Stimulated activated CD4-positive, alpha-beta T cell treated with anti-CD3 and anti-CD28 coated beads, Interleukin-4, amount 100 ng/mL, for 24 hours (primary cell): Measurements from ENCODE around the gene CCT8L2.
"Not testable (repeated sequence)": the region's sequence is repeated elsewhere in the genome, so short reads cannot be mapped to it uniquely, and the experiment has no call there.

Experiments
- DNase-seq: peaks from one replicate; pipeline ENCODE4 v3.0.0-alpha.2; 2020

Gene CCT8L2

GRCh38 chr22:16592231-16592630, 379 bp downstream of the CCT8L2 start:
- not testable (repeated sequence) for DNase-seq

- DNase-seq, result not testable (repeated sequence)
These were observed 1.5 kb downstream of the CCT8L2 start for GRCh38 chr22:16591136-16591535.

- DNase-seq, result no peak
These were observed 5.6 kb downstream of the CCT8L2 start for GRCh38 chr22:16586991-16587390.

- no peak for DNase-seq
These were observed 6.4 kb downstream of the CCT8L2 start for GRCh38 chr22:16586170-16586569.

- not testable (repeated sequence) for DNase-seq
These were observed 11.7 kb downstream of the CCT8L2 start for GRCh38 chr22:16580872-16581271.

- DNase-seq, result not testable (repeated sequence)
These were observed 23.3 kb downstream of the CCT8L2 start for GRCh38 chr22:16569240-16569834.

- no peak for DNase-seq
These were observed 24.2 kb downstream of the CCT8L2 start for GRCh38 chr22:16568425-16568758.

- not testable (repeated sequence) for DNase-seq
These were observed 24.8 kb downstream of the CCT8L2 start for GRCh38 chr22:16567617-16568424.

GRCh38 chr22:16566421-16567151, 26.0 kb downstream of the CCT8L2 start:
- not testable (repeated sequence) for DNase-seq

- DNase-seq, result not testable (repeated sequence)
These were observed 26.8 kb downstream of the CCT8L2 start for GRCh38 chr22:16565585-16566420.

- DNase-seq, result not testable (repeated sequence)
These were observed 27.6 kb downstream of the CCT8L2 start for GRCh38 chr22:16564837-16565584.

- no peak for DNase-seq
These were observed 28.8 kb downstream of the CCT8L2 start for GRCh38 chr22:16563555-16564520.

- DNase-seq, result no peak
These were observed 29.7 kb downstream of the CCT8L2 start for GRCh38 chr22:16562711-16563554.

- not testable (repeated sequence) for DNase-seq
These were observed 31.4 kb downstream of the CCT8L2 start for GRCh38 chr22:16561093-16561658.

- DNase-seq, result not testable (repeated sequence)
These were observed 32.0 kb downstream of the CCT8L2 start for GRCh38 chr22:16560651-16561050.

GRCh38 chr22:16559996-16560395, 32.6 kb downstream of the CCT8L2 start:
- not testable (repeated sequence) for DNase-seq

- DNase-seq, result no peak
These were observed 33.3 kb downstream of the CCT8L2 start for GRCh38 chr22:16559056-16559955.

- DNase-seq, result peak; percentile 3
These were observed 34.1 kb downstream of the CCT8L2 start for GRCh38 chr22:16558376-16558945.
